ENCODE measurements around the gene PLA2G4A.

Gene PLA2G4A

GRCh38 chr1:186828611-186829454, at the start of gene PLA2G4A:
Gene PLA2G4A (plus strand): TSS chr1:186828949. CDS start chr1:186854355, 25,406 bp downstream.
- no peak for DNase-seq

GRCh38 chr1:186780076-186780475, 48.7 kb upstream of the PLA2G4A start:
- no peak for DNase-seq

- DNase-seq = no peak
Measured at GRCh38 chr1:186781730-186782129, 47.0 kb upstream of the PLA2G4A start.

GRCh38 chr1:186782791-186783190, 46.0 kb upstream of the PLA2G4A start:
- DNase-seq = no peak

GRCh38 chr1:186783193-186783592, 45.6 kb upstream of the PLA2G4A start:
- no peak for DNase-seq

- DNase-seq = no peak
Measured at GRCh38 chr1:186785503-186785902, 43.2 kb upstream of the PLA2G4A start.

GRCh38 chr1:186790101-186790500, 38.6 kb upstream of the PLA2G4A start:
- DNase-seq = no peak

GRCh38 chr1:186792870-186793581, 35.7 kb upstream of the PLA2G4A start:
- DNase-seq = no peak

- no peak for DNase-seq
Measured at GRCh38 chr1:186793582-186793927, 35.2 kb upstream of the PLA2G4A start.

GRCh38 chr1:186798960-186799688, 29.6 kb upstream of the PLA2G4A start:
- no peak for DNase-seq

GRCh38 chr1:186799689-186800054, 29.1 kb upstream of the PLA2G4A start:
- DNase-seq = no peak

- no peak for DNase-seq
Measured at GRCh38 chr1:186802388-186802787, 26.4 kb upstream of the PLA2G4A start.

- DNase-seq = no peak
Measured at GRCh38 chr1:186804679-186805078, 24.1 kb upstream of the PLA2G4A start.

- no peak for DNase-seq
Measured at GRCh38 chr1:186806477-186806876, 22.3 kb upstream of the PLA2G4A start.

- no peak for DNase-seq
Measured at GRCh38 chr1:186807163-186807562, 21.6 kb upstream of the PLA2G4A start.

- DNase-seq = no peak
Measured at GRCh38 chr1:186811892-186812291, 16.9 kb upstream of the PLA2G4A start.

- no peak for DNase-seq
Measured at GRCh38 chr1:186812570-186812969, 16.2 kb upstream of the PLA2G4A start.

- DNase-seq = no peak
Measured at GRCh38 chr1:186813420-186813819, 15.3 kb upstream of the PLA2G4A start.

GRCh38 chr1:186819126-186819525, 9.6 kb upstream of the PLA2G4A start:
- DNase-seq = no peak

GRCh38 chr1:186819563-186819962, 9.2 kb upstream of the PLA2G4A start:
- no peak for DNase-seq

- DNase-seq = no peak
Measured at GRCh38 chr1:186829686-186830587, 1.2 kb downstream of the PLA2G4A start.

GRCh38 chr1:186831168-186831567, 2.4 kb downstream of the PLA2G4A start:
- no peak for DNase-seq

All from stimulated activated CD8-positive, alpha-beta memory T cell treated with anti-CD3 and anti-CD28 coated beads, Interleukin-4, amount 100 ng/mL, for 48 hours (primary cell).